GM10266 (cell line): ENCODE results near the gene MBTPS2.

ENCODE experiments used
- DNase-seq: peaks from one replicate; pipeline ENCODE4 v3.0.0; 2012; ENCODE audit errors: extremely low spot score
- TF ChIP-seq, protein P1 (sequence below): IDR thresholded peaks from 2 replicates; pipeline ENCODE4 v1.5.1; 2012; ENCODE audit warnings: mild to moderate bottlenecking, low read depth; ENCODE audit not compliant: control insufficient read depth, insufficient read depth; ENCODE audit errors: missing control alignments

MBTPS2 gene

DNA sequence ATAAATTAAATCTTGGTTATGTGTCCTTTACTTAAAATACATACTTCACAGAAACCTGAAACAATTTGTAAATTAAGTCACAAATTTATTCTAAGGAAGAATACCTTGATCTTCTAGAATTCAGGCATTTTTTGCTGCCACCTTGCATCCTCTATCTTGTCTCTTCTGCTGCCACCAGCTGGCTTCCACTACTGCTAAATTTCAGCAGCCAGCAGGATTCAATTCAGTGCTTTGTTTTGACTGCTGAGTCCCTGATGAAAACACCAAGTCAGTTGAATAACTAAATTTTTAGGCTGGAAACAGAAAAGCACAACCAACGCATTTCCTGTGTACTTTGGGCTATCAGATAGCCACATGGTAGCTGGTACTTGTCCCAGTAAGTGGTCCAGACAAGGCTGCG, 2.4 kb upstream of the MBTPS2 start:
- no peak for DNase-seq
- TF ChIP-seq, protein P1, sequence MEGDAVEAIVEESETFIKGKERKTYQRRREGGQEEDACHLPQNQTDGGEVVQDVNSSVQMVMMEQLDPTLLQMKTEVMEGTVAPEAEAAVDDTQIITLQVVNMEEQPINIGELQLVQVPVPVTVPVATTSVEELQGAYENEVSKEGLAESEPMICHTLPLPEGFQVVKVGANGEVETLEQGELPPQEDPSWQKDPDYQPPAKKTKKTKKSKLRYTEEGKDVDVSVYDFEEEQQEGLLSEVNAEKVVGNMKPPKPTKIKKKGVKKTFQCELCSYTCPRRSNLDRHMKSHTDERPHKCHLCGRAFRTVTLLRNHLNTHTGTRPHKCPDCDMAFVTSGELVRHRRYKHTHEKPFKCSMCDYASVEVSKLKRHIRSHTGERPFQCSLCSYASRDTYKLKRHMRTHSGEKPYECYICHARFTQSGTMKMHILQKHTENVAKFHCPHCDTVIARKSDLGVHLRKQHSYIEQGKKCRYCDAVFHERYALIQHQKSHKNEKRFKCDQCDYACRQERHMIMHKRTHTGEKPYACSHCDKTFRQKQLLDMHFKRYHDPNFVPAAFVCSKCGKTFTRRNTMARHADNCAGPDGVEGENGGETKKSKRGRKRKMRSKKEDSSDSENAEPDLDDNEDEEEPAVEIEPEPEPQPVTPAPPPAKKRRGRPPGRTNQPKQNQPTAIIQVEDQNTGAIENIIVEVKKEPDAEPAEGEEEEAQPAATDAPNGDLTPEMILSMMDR: no peak

DNA sequence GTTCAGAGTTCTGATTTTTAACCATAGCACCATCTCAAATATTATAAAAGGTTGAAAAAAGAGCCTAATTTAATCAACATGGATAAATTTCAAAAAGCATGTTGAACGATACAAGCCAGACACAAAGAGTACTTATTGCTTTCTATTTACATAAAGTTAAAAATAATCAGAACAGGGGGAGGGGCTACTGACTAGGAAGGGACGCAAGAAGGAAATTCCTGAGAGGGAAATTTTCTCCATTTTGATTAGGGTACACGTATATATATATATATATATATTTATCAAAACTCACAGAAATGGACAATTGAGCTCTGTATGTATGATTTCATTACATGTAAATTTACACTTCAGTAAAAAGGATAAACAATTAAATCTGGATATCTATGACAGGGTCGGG, 482 bp upstream of the MBTPS2 start:
- TF ChIP-seq, protein P1: no peak
- no peak for DNase-seq

DNA sequence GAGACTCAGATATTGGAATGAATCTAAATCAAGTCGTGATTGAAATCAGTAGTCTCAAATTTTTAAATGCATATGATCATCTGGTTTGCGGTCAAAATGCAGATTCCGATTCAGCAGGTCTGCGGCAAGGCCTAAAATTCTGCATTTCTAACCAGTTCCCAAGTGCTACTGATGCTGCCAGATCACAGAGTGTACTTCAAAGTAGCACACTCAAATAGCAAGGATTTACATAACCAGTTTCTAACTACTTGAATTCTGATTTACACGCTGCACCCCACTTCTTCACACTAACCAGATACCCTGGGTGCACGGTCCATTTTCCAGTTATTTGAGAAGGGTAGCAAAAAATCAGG, 752 bp downstream of the MBTPS2 start:
- no peak for DNase-seq

DNA sequence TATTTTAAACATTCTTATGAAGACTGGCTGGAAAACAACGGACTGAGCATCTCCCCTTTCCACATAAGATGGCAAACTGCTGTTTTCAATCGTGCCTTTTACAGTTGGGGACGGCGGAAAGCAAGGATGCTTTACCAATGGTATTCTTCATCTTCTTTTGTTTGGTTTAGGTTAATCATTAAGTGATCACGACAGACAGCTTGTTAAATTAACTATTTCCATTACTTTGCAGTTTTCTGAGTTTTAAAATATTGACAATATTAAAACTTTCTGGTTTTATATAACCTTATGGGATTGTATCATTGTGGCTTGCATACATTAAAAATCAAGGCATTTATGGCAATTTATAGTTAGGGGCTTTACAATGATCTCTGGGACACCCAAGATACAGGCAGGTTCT, 3.8 kb downstream of the MBTPS2 start:
- TF ChIP-seq, protein P1: no peak
- DNase-seq: no peak

More for the DNA sequence above, 752 bp downstream of the MBTPS2 start:
- TF ChIP-seq, protein P1: no peak

DNA sequence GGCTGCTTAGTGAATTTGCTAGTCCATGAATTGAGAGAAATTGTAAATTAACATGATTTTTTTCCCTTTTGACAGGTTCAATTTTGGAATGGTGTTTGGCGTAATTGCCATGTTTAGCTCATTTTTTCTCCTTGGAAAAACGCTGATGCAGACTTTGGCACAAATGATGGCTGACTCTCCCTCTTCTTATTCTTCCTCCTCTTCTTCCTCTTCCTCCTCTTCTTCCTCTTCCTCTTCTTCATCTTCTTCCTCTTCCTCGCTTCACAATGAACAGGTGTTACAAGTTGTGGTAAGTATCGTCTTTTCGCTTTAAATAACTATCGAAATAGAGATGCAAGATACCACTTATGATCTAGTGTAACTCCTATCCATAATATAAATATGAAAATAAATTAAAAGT, 5.7 kb downstream of the MBTPS2 start:
- TF ChIP-seq, protein P1: no peak
- no peak for DNase-seq

DNA sequence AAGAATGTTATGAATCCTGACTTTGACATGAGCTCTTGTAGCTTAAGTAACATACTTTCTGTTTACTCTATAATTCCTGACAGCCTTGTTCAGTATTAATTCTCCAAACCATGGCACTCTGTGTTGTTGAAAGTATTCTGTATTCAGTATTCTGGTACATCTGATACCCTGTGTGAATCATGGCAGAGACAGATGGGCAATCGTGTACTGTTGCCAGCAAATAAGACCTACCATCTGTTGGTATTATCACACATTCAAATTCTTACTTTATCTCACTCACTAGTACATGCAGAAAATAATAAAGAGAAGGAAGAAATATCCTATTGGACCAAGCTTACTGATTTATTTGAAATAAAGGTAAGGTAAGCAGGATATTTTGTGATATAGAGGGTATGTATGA, 7.9 kb downstream of the MBTPS2 start:
- TF ChIP-seq, protein P1: no peak
- DNase-seq: no peak

DNA sequence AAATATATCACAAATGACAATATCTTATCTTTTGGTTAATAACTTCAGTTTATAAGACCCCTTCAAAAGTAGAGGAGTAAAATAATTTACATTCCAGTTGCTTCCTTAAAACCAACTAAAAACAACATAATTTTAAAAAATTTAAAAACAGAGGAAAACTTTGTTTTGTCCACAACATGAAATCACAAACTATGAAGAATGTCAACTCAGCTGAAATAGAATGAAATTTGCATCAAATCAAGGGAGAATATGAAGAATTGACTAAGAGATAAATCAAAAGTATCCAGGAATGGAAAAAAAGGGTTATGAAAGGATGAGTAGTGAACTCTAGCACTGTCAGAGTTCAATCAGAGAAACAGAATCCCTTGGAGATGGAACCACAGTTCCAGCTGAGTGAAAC, 14.2 kb downstream of the MBTPS2 start:
- DNase-seq: no peak
- TF ChIP-seq, protein P1: no peak
